ENCODE measurements around the gene AUTS2.

Gene AUTS2

GRCh38 chr7:69843653-69844052 lies 245.4 kb downstream of the AUTS2 start:
- FAIRE-seq (no peak), DNase-seq (ENCODE audit: low spot score) (no peak)

- no peak for DNase-seq (ENCODE audit: low spot score)
- no peak for FAIRE-seq
Measured at GRCh38 chr7:69844264-69844868, 246.1 kb downstream of the AUTS2 start.

GRCh38 chr7:69845721-69846495 lies 247.6 kb downstream of the AUTS2 start:
- no peak for FAIRE-seq
- no peak for DNase-seq (ENCODE audit: low spot score)

GRCh38 chr7:69847921-69848612 lies 249.8 kb downstream of the AUTS2 start:
- no peak for DNase-seq (ENCODE audit: low spot score)
- no peak for FAIRE-seq

- no peak for FAIRE-seq
- no peak for DNase-seq (ENCODE audit: low spot score)
Measured at GRCh38 chr7:69849268-69849667, 251.0 kb downstream of the AUTS2 start.

GRCh38 chr7:69857014-69857413 lies 258.7 kb downstream of the AUTS2 start:
- no peak for DNase-seq (ENCODE audit: low spot score)
- no peak for FAIRE-seq

GRCh38 chr7:69858471-69858870 lies 260.2 kb downstream of the AUTS2 start:
- FAIRE-seq: no peak

GRCh38 chr7:69859342-69859741 lies 261.1 kb downstream of the AUTS2 start:
- DNase-seq (ENCODE audit: low spot score) (no peak), FAIRE-seq (no peak)

More at GRCh38 chr7:69858471-69858870, 260.2 kb downstream of the AUTS2 start:
- no peak for DNase-seq (ENCODE audit: low spot score)

GRCh38 chr7:69860486-69860885 lies 262.2 kb downstream of the AUTS2 start:
- FAIRE-seq (no peak), DNase-seq (ENCODE audit: low spot score) (no peak)

GRCh38 chr7:69860941-69861622 lies 262.8 kb downstream of the AUTS2 start:
- DNase-seq (ENCODE audit: low spot score) (no peak), FAIRE-seq (no peak)

- FAIRE-seq: no peak
Measured at GRCh38 chr7:69862413-69863064, 264.3 kb downstream of the AUTS2 start.

GRCh38 chr7:69864274-69864673 lies 266.0 kb downstream of the AUTS2 start:
- FAIRE-seq (no peak), DNase-seq (ENCODE audit: low spot score) (no peak)

More at GRCh38 chr7:69862413-69863064, 264.3 kb downstream of the AUTS2 start:
- no peak for DNase-seq (ENCODE audit: low spot score)

GRCh38 chr7:69864822-69865221 lies 266.5 kb downstream of the AUTS2 start:
- DNase-seq (ENCODE audit: low spot score) (no peak), FAIRE-seq (no peak)

GRCh38 chr7:69868921-69869320 lies 270.6 kb downstream of the AUTS2 start:
- FAIRE-seq: no peak
- no peak for DNase-seq (ENCODE audit: low spot score)

- DNase-seq (ENCODE audit: low spot score) (peak; percentile 90), FAIRE-seq (peak; percentile 97)
Measured at GRCh38 chr7:69871213-69871885, 273.1 kb downstream of the AUTS2 start.

GRCh38 chr7:69871886-69872569 lies 273.8 kb downstream of the AUTS2 start:
- no peak for DNase-seq (ENCODE audit: low spot score)
- FAIRE-seq: no peak

- DNase-seq (ENCODE audit: low spot score) (no peak), FAIRE-seq (no peak)
Measured at GRCh38 chr7:69873512-69873911, 275.2 kb downstream of the AUTS2 start.

GRCh38 chr7:69878015-69878414 lies 279.7 kb downstream of the AUTS2 start:
- no peak for DNase-seq (ENCODE audit: low spot score)
- FAIRE-seq: no peak

GRCh38 chr7:69878591-69878990 lies 280.3 kb downstream of the AUTS2 start:
- FAIRE-seq (no peak), DNase-seq (ENCODE audit: low spot score) (no peak)

GRCh38 chr7:69879989-69880388 lies 281.7 kb downstream of the AUTS2 start:
- FAIRE-seq (no peak), DNase-seq (ENCODE audit: low spot score) (no peak)
